ENCODE data around the gene TRIM41.

Gene TRIM41

GRCh38 chr5:181204826-181205760 lies 18.0 kb upstream of the TRIM41 start, which contains the start of gene TRIM7 (continued):
- TF ChIP-seq ZNF157 (tag by site-specific recombination; IDR thresholded peaks at IDR 0.05) (no peak), ZNF639 (tag by site-specific recombination; IDR thresholded peaks at IDR 0.05) (no peak), KLF9 (tag by site-specific recombination; IDR thresholded peaks at IDR 0.05; ENCODE audit: low read depth) (no peak), ZNF214 (tag by site-specific recombination; IDR thresholded peaks at IDR 0.05; ENCODE audit: borderline replicate concordance) (no peak), ZNF518A (tag by site-specific recombination; conservative IDR thresholded peaks at IDR 0.05; ENCODE audit: low read depth) (no peak), ZBTB20 (tag by site-specific recombination; IDR thresholded peaks at IDR 0.05) (peak; percentile 93), ZNF610 (tag by site-specific recombination; IDR thresholded peaks at IDR 0.05; ENCODE audit: borderline replicate concordance) (no peak), SP2 (tag by site-specific recombination; IDR thresholded peaks at IDR 0.05) (no peak), ZNF112 (tag by site-specific recombination; IDR thresholded peaks at IDR 0.05) (no peak), ZNF274 (IDR thresholded peaks at IDR 0.05; ENCODE audit: low read length) (no peak), ZNF274 (tag by site-specific recombination; IDR thresholded peaks at IDR 0.05; ENCODE audit: borderline replicate concordance) (no peak), GLI4 (tag by site-specific recombination; IDR thresholded peaks at IDR 0.05) (no peak), SCRT1 (tag by site-specific recombination; IDR thresholded peaks at IDR 0.05; ENCODE audit: borderline replicate concordance) (peak; percentile 25; the same call in 1 of the 2 replicates), PATZ1 (tag by site-specific recombination; IDR thresholded peaks at IDR 0.05) (peak; percentile 9; the same call in 1 of the 2 replicates), ZNF423 (tag by site-specific recombination; IDR thresholded peaks at IDR 0.05) (peak; percentile 85), ZNF169 (tag by site-specific recombination; IDR thresholded peaks at IDR 0.05) (no peak), ZNF792 (tag by site-specific recombination; IDR thresholded peaks at IDR 0.05) (no peak), ZNF449 (tag by site-specific recombination; IDR thresholded peaks at IDR 0.05) (no peak)
